ENCODE results near the gene FBXW7.

DNA sequence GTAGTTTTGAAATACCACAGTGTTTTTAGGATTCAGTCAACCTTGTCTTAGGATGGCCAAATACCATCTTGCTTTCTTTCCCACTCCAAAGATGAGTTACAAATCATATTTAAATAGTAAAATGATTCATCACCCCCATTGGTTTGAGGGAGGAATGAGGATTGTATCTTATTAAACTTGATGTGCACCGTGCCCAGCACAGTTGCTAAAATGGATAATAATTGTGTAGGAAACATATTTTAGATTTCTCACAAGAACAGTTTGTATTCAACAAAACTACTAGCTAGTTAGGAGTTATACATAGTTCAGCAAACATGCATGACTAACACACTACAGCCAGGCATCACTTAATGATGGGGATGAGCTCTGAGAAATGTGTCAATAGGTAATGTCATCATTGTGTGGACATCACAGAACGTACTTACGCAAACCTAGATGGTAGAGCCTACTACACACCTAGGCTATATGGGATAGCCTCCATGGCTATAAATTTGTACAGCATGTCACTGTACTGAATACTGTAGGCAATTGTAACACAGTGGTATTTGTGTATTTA, 245.4 kb downstream of the FBXW7 start:
- TF ChIP-seq, protein P1, sequence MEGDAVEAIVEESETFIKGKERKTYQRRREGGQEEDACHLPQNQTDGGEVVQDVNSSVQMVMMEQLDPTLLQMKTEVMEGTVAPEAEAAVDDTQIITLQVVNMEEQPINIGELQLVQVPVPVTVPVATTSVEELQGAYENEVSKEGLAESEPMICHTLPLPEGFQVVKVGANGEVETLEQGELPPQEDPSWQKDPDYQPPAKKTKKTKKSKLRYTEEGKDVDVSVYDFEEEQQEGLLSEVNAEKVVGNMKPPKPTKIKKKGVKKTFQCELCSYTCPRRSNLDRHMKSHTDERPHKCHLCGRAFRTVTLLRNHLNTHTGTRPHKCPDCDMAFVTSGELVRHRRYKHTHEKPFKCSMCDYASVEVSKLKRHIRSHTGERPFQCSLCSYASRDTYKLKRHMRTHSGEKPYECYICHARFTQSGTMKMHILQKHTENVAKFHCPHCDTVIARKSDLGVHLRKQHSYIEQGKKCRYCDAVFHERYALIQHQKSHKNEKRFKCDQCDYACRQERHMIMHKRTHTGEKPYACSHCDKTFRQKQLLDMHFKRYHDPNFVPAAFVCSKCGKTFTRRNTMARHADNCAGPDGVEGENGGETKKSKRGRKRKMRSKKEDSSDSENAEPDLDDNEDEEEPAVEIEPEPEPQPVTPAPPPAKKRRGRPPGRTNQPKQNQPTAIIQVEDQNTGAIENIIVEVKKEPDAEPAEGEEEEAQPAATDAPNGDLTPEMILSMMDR (IDR thresholded peaks at IDR 0.05), result no peak
- TF ChIP-seq POLR2A (IDR thresholded peaks at IDR 0.05), result no peak
- TF ChIP-seq POLR2AphosphoS5 (IDR thresholded peaks at IDR 0.05), result no peak

All from transverse colon (tissue), 4 donors.